Right atrium auricular region (tissue), 2 donors: ENCODE data around the gene CDC25B. TPM values are rescaled to one million over a fixed set of nuclear protein-coding genes. Genes with fewer than 3 reads are reported as not detected.

Experiments
- DNase-seq: peaks from one replicate; pipeline ENCODE4 v3.0.0-alpha.2; 2019; ENCODE audit warnings: low spot score
- H3K27ac ChIP-seq, 2 donors: fragments of 200-600 bp; sonication (generic); 1 replicate in 1 of 2; 2 replicates in 1 of 2; pipeline ENCODE4 v1.5.1; 2016 to 2019
- H3K27me3 ChIP-seq, 2 donors: fragments of 200-600 bp; sonication (generic); one replicate each; pipeline versions ENCODE4 v1.5.1 to v1.6.0; 2017 to 2019
- H3K36me3 ChIP-seq: fragments of 200-600 bp; sonication (generic); one replicate; pipeline ENCODE4 v1.5.1; 2016
- H3K4me1 ChIP-seq, 2 donors: fragments of 200-600 bp; sonication (generic); one replicate each; pipeline versions ENCODE4 v1.5.1 to v1.6.0; 2017 to 2019
- H3K4me3 ChIP-seq, 2 donors: fragments of 200-600 bp; sonication (generic); 1 replicate in 1 of 2; 2 replicates in 1 of 2; pipeline ENCODE4 v1.5.1; 2017 to 2019; ENCODE audit warnings: mild to moderate bottlenecking in 1 of 2, moderate library complexity in 1 of 2
- H3K9me3 ChIP-seq, 2 donors: fragments of 200-600 bp; sonication (generic); one replicate each; pipeline ENCODE4 v1.5.1; 2019
- CTCF ChIP-seq, 2 donors: fragments of 200-600 bp; sonication (generic); IDR thresholded peaks; one replicate each; pipeline ENCODE4 v1.5.1; 2019; ENCODE audit warnings: antibody characterized with exemption in 2 of 2
- total RNA-seq, 2 donors: library from RNA; depleted of rRNA; stranded (reverse); fragments of >200 nt; gene quantifications; one replicate each; pipeline ENCODE4 v1.1.0, GENCODE V29; 2016

CDC25B gene
- total RNA-seq, 2 donors from 2014 or later, result 10.4 to 11.4 TPM

- TF ChIP-seq CTCF (IDR thresholded peaks at IDR 0.05), result no peak
- no peak for DNase-seq
- peak overlapping the region in 1 of 2 donors; percentile 39 for H3K4me3 ChIP-seq
- H3K27me3 ChIP-seq, result no peaks in the 10 kb centered on the region
- no peaks in the 10 kb centered on the region for H3K9me3 ChIP-seq
- H3K4me1 ChIP-seq, result peaks cover 0 to 29% of the 10 kb centered on the region in 2 donors
- no peak overlapping the region for H3K27ac ChIP-seq
- H3K36me3 ChIP-seq, result no peaks in the 10 kb centered on the region
Measured at GRCh38 chr20:3751305-3751674, 44.8 kb upstream of the CDC25B start.

GRCh38 chr20:3751675-3752385 is 44.3 kb upstream of the CDC25B start:
- Histone ChIP-seq H3K4me1 (peaks cover 0 to 29% of the 10 kb centered on the region in 2 donors), H3K27me3 (no peaks in the 10 kb centered on the region), H3K9me3 (no peaks in the 10 kb centered on the region), H3K36me3 (no peaks in the 10 kb centered on the region), H3K4me3 (peak overlapping the region; percentile 24 to 39), H3K27ac (peak overlapping the region in 1 of 2 donors; percentile 25)
- no peak for TF ChIP-seq CTCF (IDR thresholded peaks at IDR 0.05)
- DNase-seq, result no peak

- Histone ChIP-seq H3K27me3 (no peaks in the 10 kb centered on the region), H3K4me1 (peaks cover 0 to 29% of the 10 kb centered on the region in 2 donors), H3K9me3 (no peaks in the 10 kb centered on the region), H3K4me3 (peak overlapping the region; percentile 24 to 39), H3K36me3 (no peaks in the 10 kb centered on the region), H3K27ac (peak overlapping the region in 1 of 2 donors; percentile 25)
- DNase-seq, result no peak
- TF ChIP-seq CTCF (IDR thresholded peaks at IDR 0.05), result no peak
Measured at GRCh38 chr20:3752386-3752759, 43.7 kb upstream of the CDC25B start.

- no peaks in the 10 kb centered on the region for H3K27me3 ChIP-seq
- peak; percentile 73 for DNase-seq
- H3K36me3 ChIP-seq, result no peaks in the 10 kb centered on the region
- H3K4me3 ChIP-seq, result no peak overlapping the region
- H3K27ac ChIP-seq, result no peak overlapping the region
- peak; percentile 49 to 81 for TF ChIP-seq CTCF (IDR thresholded peaks at IDR 0.05)
- peaks cover 0 to 29% of the 10 kb centered on the region in 2 donors for H3K4me1 ChIP-seq
- no peaks in the 10 kb centered on the region for H3K9me3 ChIP-seq
Measured at GRCh38 chr20:3753098-3753497, 43.0 kb upstream of the CDC25B start.

- TF ChIP-seq CTCF (IDR thresholded peaks at IDR 0.05), result no peak
- H3K27ac ChIP-seq, result no peak overlapping the region
- H3K36me3 ChIP-seq, result no peaks in the 10 kb centered on the region
Measured at GRCh38 chr20:3753501-3754275, 42.4 kb upstream of the CDC25B start.

More at GRCh38 chr20:3753501-3754275, 42.4 kb upstream of the CDC25B start:
- Histone ChIP-seq H3K4me1 (peaks cover 0 to 29% of the 10 kb centered on the region in 2 donors), H3K4me3 (no peak overlapping the region), H3K27me3 (no peaks in the 10 kb centered on the region), H3K9me3 (no peaks in the 10 kb centered on the region)
- DNase-seq, result no peak
